CD4-positive, alpha-beta T cell (primary cell): ENCODE measurements around the gene STAC. TPM values are rescaled to one million over a fixed set of nuclear protein-coding genes. Genes with fewer than 3 reads are reported as not detected.

Experiments
- ATAC-seq: fragments of 200-7000 bp; cut with Tn5 transposase; one replicate; pipeline ENCODE4 v1.10.0; 2022; ENCODE audit warnings: mild to moderate bottlenecking; ENCODE audit not compliant: poor library complexity
- CTCF ChIA-PET: fragments of 350-600 bp; sonication (Branson Sonifier 250); formaldehyde crosslinking; loops from one replicate; lab custom pipeline; 2021; ENCODE audit warnings: antibody characterized with exemption, inconsistent platforms; lab: Charles Lee
- POLR2A ChIA-PET: fragments of 350-600 bp; sonication (Branson Sonifier 250); formaldehyde crosslinking; loops from one replicate; lab custom pipeline; 2021; ENCODE audit warnings: antibody characterized with exemption, inconsistent platforms; lab: Charles Lee
- DNase-seq, 14 experiments: peaks; one replicate each; pipeline ENCODE4 v3.0.0-alpha.2; 2013 to 2020; ENCODE audit warnings: mixed read lengths in 2 of 14
- H3K27ac ChIP-seq, 2 donors: one replicate each; pipeline versions ENCODE4 v1.5.1 to v1.7.0; 2013; ENCODE audit warnings: low read length in 2 of 2, low read depth in 1 of 2, mild to moderate bottlenecking in 1 of 2
- H3K27me3 ChIP-seq, 2 experiments: 1 replicate in 1 of 2; 2 replicates in 1 of 2; pipeline versions ENCODE4 v1.6.1 to v1.7.0; 2013; ENCODE audit warnings: low read length in 2 of 2, control low read depth in 1 of 2, mild to moderate bottlenecking in 1 of 2, moderate library complexity in 1 of 2; ENCODE audit not compliant: insufficient read depth in 2 of 2, control insufficient read depth in 1 of 2
- H3K36me3 ChIP-seq: one replicate; pipeline ENCODE4 v1.6.1; 2013; ENCODE audit warnings: low read length, control low read depth; ENCODE audit not compliant: insufficient read depth
- H3K4me1 ChIP-seq: one replicate; pipeline ENCODE4 v1.6.1; 2013; ENCODE audit warnings: low read length, control low read depth; ENCODE audit not compliant: insufficient read depth
- H3K4me3 ChIP-seq: one replicate; pipeline ENCODE4 v1.5.1; 2013; ENCODE audit warnings: mild to moderate bottlenecking, low read length, moderate library complexity
- H3K9me3 ChIP-seq, 2 experiments: 1 replicate in 1 of 2; 2 replicates in 1 of 2; pipeline versions ENCODE4 v1.6.1 to v1.7.0; 2013; ENCODE audit warnings: low read length in 2 of 2, mild to moderate bottlenecking in 2 of 2, control low read depth in 1 of 2, moderate library complexity in 1 of 2; ENCODE audit not compliant: control insufficient read depth in 1 of 2, insufficient read depth in 1 of 2
- H3K27ac Mint-ChIP-seq: one replicate; pipeline ENCODE4 v1.8.0; 2020; ENCODE audit warnings: mixed read lengths
- H3K27me3 Mint-ChIP-seq: one replicate; pipeline ENCODE4 v1.8.0; 2021; ENCODE audit warnings: mixed read lengths
- H3K36me3 Mint-ChIP-seq: one replicate; pipeline ENCODE4 v1.8.0; 2021; ENCODE audit warnings: low read depth, mixed read lengths
- H3K4me1 Mint-ChIP-seq: one replicate; pipeline ENCODE4 v1.8.0; 2021; ENCODE audit warnings: low read depth, mixed read lengths
- H3K4me3 Mint-ChIP-seq: one replicate; pipeline ENCODE4 v1.8.0; 2020; ENCODE audit warnings: mild to moderate bottlenecking, mixed read lengths
- H3K9me3 Mint-ChIP-seq: one replicate; pipeline ENCODE4 v1.8.0; 2020; ENCODE audit warnings: mixed read lengths
- CTCF ChIP-seq: fragments of 200-600 bp; IDR thresholded peaks from one replicate; pipeline ENCODE4 v1.8.0; 2022; ENCODE audit warnings: antibody characterized with exemption, mild to moderate bottlenecking
- intact Hi-C, 2 experiments: fragments of 100-400 bp; cut with DNase I in 1 of 2; cut with micrococcal nuclease in 1 of 2; formaldehyde crosslinking; loops; one replicate each; pipeline versions ENCODE4 v1.15.1 to v1.9.0; 2023 to 2025; cut with DNase I, micrococcal nuclease
- total RNA-seq, 174 experiments: library from RNA in 2 of 174; stranded (reverse) in 2 of 174; gene quantifications; one replicate each; pipeline ENCODE4 v1.2.3 and lab custom pipeline; 2021 to 2026

The STAC gene
- total RNA-seq, 2 experiments from 2014 or later: not detected

GRCh38 chr3:36501616-36502015, 121.3 kb downstream of the STAC start:
- H3K36me3 Mint-ChIP-seq: no peaks in the 10 kb centered on the region
- ChIA-PET POLR2A (no interaction called here), CTCF (no interaction called here)
- no peaks in the 10 kb centered on the region for H3K4me1 Mint-ChIP-seq
- no peaks in the 10 kb centered on the region for H3K27me3 Mint-ChIP-seq
- ATAC-seq (no peak), DNase-seq (no peak)
- no peak overlapping the region for H3K27ac Mint-ChIP-seq
- Histone ChIP-seq H3K4me1 (no peaks in the 10 kb centered on the region), H3K9me3 (no peaks in the 10 kb centered on the region), H3K36me3 (no peaks in the 10 kb centered on the region), H3K4me3 (no peak overlapping the region), H3K27ac (no peak overlapping the region), H3K27me3 (no peaks in the 10 kb centered on the region)
- H3K4me3 Mint-ChIP-seq: no peak overlapping the region
- H3K9me3 Mint-ChIP-seq: no peaks in the 10 kb centered on the region
- no peak for TF ChIP-seq CTCF
- intact Hi-C loops: no loop called here

- no peak overlapping the region for H3K27ac Mint-ChIP-seq
- H3K9me3 Mint-ChIP-seq: peaks cover 5% of the 10 kb centered on the region
- H3K27me3 ChIP-seq: no peaks in the 10 kb centered on the region
- no peaks in the 10 kb centered on the region for H3K4me1 Mint-ChIP-seq
- H3K27ac ChIP-seq: no peak overlapping the region
- H3K4me3 ChIP-seq: no peak overlapping the region
- no peaks in the 10 kb centered on the region for H3K9me3 ChIP-seq
- H3K4me3 Mint-ChIP-seq: no peak overlapping the region
- no peaks in the 10 kb centered on the region for H3K36me3 ChIP-seq
- DNase-seq: no peak
- ChIA-PET POLR2A (no interaction called here), CTCF (no interaction called here)
- no peaks in the 10 kb centered on the region for H3K36me3 Mint-ChIP-seq
- H3K4me1 ChIP-seq: no peaks in the 10 kb centered on the region
- intact Hi-C loops: no loop called here
- ATAC-seq: no peak
- TF ChIP-seq CTCF: no peak
- H3K27me3 Mint-ChIP-seq: no peaks in the 10 kb centered on the region
Measured at GRCh38 chr3:36505393-36505792, 125.1 kb downstream of the STAC start.

GRCh38 chr3:36511791-36512486, 131.6 kb downstream of the STAC start:
- peaks cover 4% of the 10 kb centered on the region for H3K9me3 Mint-ChIP-seq
- H3K4me3 Mint-ChIP-seq: no peak overlapping the region
- H3K4me1 Mint-ChIP-seq: no peaks in the 10 kb centered on the region
- POLR2A ChIA-PET: no interaction called here
- Histone ChIP-seq H3K4me1 (no peaks in the 10 kb centered on the region), H3K9me3 (no peaks in the 10 kb centered on the region), H3K27me3 (no peaks in the 10 kb centered on the region), H3K27ac (no peak overlapping the region), H3K4me3 (no peak overlapping the region), H3K36me3 (no peaks in the 10 kb centered on the region)
- ATAC-seq: no peak
- intact Hi-C loops: no loop called here
- CTCF ChIA-PET: no interaction called here
- TF ChIP-seq CTCF: no peak
- H3K27me3 Mint-ChIP-seq: no peaks in the 10 kb centered on the region
- no peak overlapping the region for H3K27ac Mint-ChIP-seq
- DNase-seq: no peak
- H3K36me3 Mint-ChIP-seq: no peaks in the 10 kb centered on the region
